Skeletal muscle tissue (tissue), 4 donors: ENCODE results near the gene MORN5. TPM values are rescaled to one million over a fixed set of nuclear protein-coding genes. Genes with fewer than 3 reads are reported as not detected.

Experiments
- H3K27ac ChIP-seq: one replicate; pipeline ENCODE4 v1.7.0; 2013; ENCODE audit warnings: mild to moderate bottlenecking, low read depth, low read length, inconsistent platforms
- H3K27me3 ChIP-seq, 3 donors: one replicate each; pipeline ENCODE4 v1.7.0; 2013; ENCODE audit warnings: low read length in 3 of 3; ENCODE audit not compliant: control insufficient read depth in 3 of 3, insufficient read depth in 3 of 3
- H3K36me3 ChIP-seq, 3 donors: one replicate each; pipeline ENCODE4 v1.7.0; 2013; ENCODE audit warnings: low read length in 3 of 3; ENCODE audit not compliant: control insufficient read depth in 3 of 3, insufficient read depth in 3 of 3
- H3K4me1 ChIP-seq, 3 donors: one replicate each; pipeline ENCODE4 v1.7.0; 2013; ENCODE audit warnings: low read length in 3 of 3, mild to moderate bottlenecking in 3 of 3; ENCODE audit not compliant: control insufficient read depth in 3 of 3, insufficient read depth in 3 of 3
- H3K4me3 ChIP-seq, 3 donors: one replicate each; pipeline ENCODE4 v1.7.0; 2013; ENCODE audit warnings: low read length in 3 of 3
- H3K9ac ChIP-seq, 3 donors: one replicate each; pipeline ENCODE4 v1.7.0; 2013; ENCODE audit warnings: low read length in 3 of 3, mild to moderate bottlenecking in 3 of 3, moderate library complexity in 2 of 3, low read depth in 1 of 3
- H3K9me3 ChIP-seq, 3 donors: one replicate each; pipeline ENCODE4 v1.7.0; 2013; ENCODE audit warnings: low read length in 3 of 3; ENCODE audit not compliant: control insufficient read depth in 3 of 3
- total RNA-seq: library from RNA; depleted of rRNA; stranded (reverse); fragments of >200 nt; gene quantifications from one replicate; pipeline ENCODE4 v1.2.3, GENCODE V29; 2014
- donor health status: Osteomylitis.

The MORN5 gene
- total RNA-seq, 1 donor from 2014 or later: not detected

DNA sequence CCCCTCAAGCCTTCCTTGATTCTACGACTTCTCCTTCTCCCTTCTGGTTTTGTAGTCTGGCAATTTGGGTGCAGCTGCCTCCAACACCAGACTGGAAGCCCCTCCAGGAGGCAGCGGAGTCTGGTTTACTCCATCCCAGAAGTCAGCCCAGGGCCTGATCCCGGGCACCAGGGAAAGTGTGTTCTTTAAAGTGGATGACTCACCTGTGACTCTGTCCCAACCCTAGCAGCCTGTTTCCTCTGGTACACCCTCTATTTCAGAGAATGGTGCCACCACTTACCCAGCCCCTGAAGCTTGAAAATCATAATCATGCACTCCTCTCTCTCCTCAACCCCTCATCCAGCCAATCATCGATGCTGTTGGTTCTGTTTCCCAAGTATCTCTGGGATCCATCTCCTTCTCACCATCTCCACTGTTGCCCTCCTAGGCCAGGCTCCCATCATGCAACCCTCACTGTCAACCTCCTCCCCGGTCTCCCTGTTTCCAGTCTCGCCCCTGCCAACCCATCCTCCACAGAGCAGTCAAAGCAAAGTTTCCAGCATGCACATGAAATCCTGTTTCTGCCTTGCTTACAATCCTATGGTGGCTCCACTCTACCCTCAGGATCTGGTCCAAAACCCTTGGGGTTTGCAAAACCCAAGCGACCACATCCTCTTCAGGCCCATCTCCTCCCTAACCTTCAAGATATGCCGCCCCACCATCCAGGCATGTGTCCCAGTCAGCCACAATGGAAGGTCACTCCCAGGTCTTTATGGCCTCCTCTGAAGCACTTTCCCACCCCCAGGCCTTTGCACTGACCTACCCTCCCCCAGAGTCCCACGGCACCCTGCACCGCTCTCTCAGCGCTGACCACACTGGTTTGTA, 58.6 kb downstream of the MORN5 start:
- no peak overlapping the region for H3K27ac ChIP-seq
- H3K4me1 ChIP-seq: peaks cover 27 to 39% (median 29%) of the 10 kb centered on the region in 3 donors
- peaks cover 80 to 95% (median 80%) of the 10 kb centered on the region in 3 donors for H3K27me3 ChIP-seq
- H3K9me3 ChIP-seq: no peaks in the 10 kb centered on the region
- H3K9ac ChIP-seq: peak overlapping the region in 2 of 3 donors; percentile 23 to 66
- H3K4me3 ChIP-seq: peak overlapping the region; percentile 57 to 63 (median 60)
- peaks cover 0 to 2% (median 0%) of the 10 kb centered on the region in 3 donors for H3K36me3 ChIP-seq

DNA sequence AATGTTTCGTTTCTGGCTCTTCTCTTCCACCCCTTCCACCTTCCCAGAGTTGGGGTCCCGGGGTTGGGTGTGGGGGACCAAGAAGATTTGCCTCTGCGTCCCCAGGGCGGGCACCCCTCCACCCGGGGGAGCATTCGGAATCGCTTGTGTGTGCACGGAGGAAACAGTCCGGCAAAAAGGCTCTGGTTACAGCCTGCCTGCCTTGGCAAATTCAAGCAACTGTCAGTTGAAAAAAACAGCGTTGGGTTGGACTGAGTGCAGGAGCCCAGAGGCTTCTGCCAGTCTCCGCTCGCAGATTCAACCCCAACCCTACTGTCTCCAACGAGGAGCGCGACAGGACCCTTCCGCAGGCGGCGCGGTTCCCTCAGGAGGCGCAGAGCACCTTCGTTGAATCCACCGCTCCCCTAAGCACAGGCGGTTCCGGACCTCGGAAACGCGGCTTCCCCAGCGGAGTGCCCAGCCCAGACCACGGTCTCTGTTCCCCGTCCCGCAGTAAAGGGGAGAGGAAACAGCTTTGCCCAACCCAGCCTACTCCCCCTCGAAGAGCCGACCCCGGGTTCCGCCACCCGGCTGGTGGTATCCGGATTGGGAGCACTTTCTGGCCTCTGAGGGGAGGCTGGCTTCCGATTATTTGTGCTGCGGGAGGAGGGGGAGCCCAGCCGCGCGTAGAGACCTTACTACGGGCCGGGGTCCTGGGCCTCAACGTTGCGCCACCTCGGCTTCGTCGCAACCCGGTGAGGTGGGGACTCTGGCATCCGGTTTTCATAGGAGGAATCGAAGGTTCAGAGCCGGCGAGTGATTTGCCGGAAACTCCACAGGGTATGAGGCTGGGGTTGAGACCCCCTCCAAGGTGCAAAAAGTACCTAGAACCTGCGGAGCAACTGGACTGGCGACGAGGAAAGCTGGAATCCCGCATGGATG, 59.5 kb downstream of the MORN5 start:
- no peaks in the 10 kb centered on the region for H3K9me3 ChIP-seq
- no peak overlapping the region for H3K27ac ChIP-seq
- H3K9ac ChIP-seq: peak overlapping the region; percentile 43 to 66 (median 53)
- H3K36me3 ChIP-seq: peaks cover 0 to 2% (median 0%) of the 10 kb centered on the region in 3 donors
- peak overlapping the region; percentile 57 to 63 (median 60) for H3K4me3 ChIP-seq
- H3K27me3 ChIP-seq: peaks cover 80 to 93% (median 81%) of the 10 kb centered on the region in 3 donors
- H3K4me1 ChIP-seq: peaks cover 27 to 41% (median 28%) of the 10 kb centered on the region in 3 donors

DNA sequence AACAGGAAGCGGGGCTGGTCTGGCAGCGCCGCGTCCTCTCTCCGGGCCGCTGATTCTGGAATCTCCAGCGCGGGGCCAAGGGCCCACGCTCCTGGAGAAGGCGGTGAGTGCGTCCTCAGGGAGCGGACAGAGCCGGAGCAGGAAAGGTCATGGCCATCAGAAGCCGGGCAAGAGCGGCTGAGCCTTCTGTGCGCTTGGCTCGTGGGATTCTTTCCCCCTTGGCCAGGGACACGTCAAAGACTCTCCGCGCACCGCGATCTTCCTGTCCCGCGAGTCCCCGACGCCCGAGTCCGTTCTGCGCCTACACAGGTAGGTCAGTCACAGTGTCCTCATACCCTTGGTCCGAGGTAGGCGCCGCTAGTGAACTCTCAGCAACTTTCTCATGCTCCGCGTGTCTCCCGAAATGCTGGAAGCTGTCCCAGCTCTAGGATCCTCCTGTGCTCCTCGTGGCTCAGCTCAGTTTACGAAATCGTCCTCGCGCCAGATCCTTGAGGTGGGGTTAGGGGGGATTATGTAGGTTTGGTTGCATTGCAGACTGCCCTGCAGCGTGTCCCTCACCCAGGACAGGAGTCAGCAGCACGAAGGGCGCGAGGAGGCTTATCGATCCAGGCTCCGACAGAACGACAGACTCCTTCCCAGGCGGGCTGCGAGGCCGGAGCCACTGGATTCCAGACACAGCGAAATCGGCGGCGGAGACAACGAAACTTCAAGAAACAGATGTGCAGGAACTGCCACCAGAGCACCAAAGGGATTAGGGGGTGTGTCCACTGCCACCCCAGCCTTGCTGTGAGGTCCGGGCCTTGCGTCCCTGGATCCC, 60.4 kb downstream of the MORN5 start:
- Histone ChIP-seq H3K9me3 (no peaks in the 10 kb centered on the region), H3K27ac (no peak overlapping the region), H3K27me3 (peaks cover 83 to 95% (median 84%) of the 10 kb centered on the region in 3 donors), H3K36me3 (peaks cover 0 to 2% (median 0%) of the 10 kb centered on the region in 3 donors), H3K4me3 (peak overlapping the region; percentile 57 to 63 (median 60)), H3K9ac (peak overlapping the region in 2 of 3 donors; percentile 53 to 66), H3K4me1 (peaks cover 22 to 36% (median 28%) of the 10 kb centered on the region in 3 donors)

DNA sequence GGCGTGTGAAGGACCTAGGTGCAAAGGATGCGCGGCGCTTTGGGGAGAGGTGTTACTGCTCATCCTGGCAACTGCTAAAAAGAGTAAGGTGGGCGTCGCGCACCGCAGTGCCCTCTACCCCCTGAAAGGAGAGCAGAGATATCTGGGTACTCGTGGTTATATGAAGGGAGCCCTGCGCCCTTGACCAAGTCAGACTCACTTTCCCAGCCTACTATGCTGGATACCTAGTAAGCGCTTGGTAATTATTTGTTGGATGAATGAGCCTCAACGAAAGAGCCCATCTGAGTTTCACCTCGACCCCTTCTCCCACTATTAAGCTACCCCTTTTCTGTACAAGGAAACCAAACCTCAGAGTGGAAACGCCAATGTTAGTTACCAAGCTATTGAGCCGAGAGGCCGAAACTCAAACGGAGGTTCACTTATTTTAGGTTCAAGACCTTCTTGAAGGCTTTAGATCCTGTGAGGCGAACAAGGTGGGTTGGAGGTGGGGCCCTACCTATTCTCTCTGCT, 61.0 kb downstream of the MORN5 start:
- no peaks in the 10 kb centered on the region for H3K9me3 ChIP-seq
- H3K27me3 ChIP-seq: peaks cover 82 to 95% (median 86%) of the 10 kb centered on the region in 3 donors
- no peak overlapping the region for H3K27ac ChIP-seq
- H3K36me3 ChIP-seq: no peaks in the 10 kb centered on the region
- no peak overlapping the region for H3K9ac ChIP-seq
- peaks cover 22 to 36% (median 28%) of the 10 kb centered on the region in 3 donors for H3K4me1 ChIP-seq
- H3K4me3 ChIP-seq: peak overlapping the region in 1 of 3 donors; percentile 63

DNA sequence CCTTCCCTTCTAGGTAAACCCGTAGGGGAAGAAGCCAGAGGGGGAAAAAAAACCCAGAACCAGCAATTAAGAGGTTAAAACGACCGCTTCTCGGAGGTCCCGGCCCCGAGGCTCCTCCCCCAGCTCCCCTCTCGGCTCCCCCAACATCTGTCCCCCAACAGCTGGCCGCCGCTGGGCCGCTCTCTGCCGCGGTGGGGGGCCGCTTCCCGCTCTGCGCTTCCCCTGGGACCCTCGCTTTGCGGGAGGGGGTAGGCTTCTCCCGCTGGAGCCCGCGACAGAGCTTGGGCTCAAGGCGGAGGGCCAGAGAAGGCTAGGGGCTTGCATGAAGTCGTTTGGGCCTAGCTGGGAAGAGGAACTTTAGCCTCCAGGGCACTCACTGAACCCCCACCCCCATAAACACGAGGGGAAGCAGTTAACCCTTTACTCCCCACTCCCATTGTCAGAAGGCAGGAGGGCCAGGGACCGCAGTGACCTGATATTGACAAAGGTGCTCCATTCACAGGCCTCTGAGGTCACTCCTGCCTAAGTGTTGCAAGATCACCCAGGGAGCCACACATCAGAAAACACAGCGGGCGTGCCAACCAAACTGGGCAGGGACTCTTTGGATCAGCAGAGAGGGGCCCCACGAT, 61.6 kb downstream of the MORN5 start:
- Histone ChIP-seq H3K27ac (no peak overlapping the region), H3K9ac (no peak overlapping the region), H3K4me1 (peaks cover 26 to 36% (median 28%) of the 10 kb centered on the region in 3 donors), H3K4me3 (no peak overlapping the region), H3K27me3 (peaks cover 82 to 95% (median 86%) of the 10 kb centered on the region in 3 donors), H3K9me3 (no peaks in the 10 kb centered on the region), H3K36me3 (no peaks in the 10 kb centered on the region)

DNA sequence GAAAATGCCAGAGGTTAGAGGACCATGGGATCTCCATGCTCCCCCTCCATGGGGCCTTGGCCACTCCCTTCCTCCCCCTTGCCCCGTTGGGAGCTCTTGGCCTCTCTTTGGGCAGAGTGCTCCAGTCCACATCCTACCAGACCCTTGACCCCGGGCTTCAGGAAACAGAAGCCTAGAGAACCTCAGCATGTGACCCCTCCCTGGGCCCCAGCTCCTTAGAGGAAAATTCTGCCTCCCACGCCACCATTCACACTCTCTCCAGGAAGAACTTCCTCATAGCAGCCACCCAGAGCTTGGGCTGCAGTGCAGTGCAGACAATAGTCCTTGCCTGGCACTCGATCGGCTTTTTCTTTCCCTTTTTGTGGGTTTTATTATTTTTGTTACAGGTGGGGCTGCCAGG, 63.1 kb downstream of the MORN5 start:
- H3K9ac ChIP-seq: no peak overlapping the region
- H3K36me3 ChIP-seq: no peaks in the 10 kb centered on the region
- no peak overlapping the region for H3K4me3 ChIP-seq
- peaks cover 84 to 96% (median 90%) of the 10 kb centered on the region in 3 donors for H3K27me3 ChIP-seq
- peaks cover 28 to 36% (median 36%) of the 10 kb centered on the region in 3 donors for H3K4me1 ChIP-seq
- H3K9me3 ChIP-seq: no peaks in the 10 kb centered on the region
- no peak overlapping the region for H3K27ac ChIP-seq

DNA sequence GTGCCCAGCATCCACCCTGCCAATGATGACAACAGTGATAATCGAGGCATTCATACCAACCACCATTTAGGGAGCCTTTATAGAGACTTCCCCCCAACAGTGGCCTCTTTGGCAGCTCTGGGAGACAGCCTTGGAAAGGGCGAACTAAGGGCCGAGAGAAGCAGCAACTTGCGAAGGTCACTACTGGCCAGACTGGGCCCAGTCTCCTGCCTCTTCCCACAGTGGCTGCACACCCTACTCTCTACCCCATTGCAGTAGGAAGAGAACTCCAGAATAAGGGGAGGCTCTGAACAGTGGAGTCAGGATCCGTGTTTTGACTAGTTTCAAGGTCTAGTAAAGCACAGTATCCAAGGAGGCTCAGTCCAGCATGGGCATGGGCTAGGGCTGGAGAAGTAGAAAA, 63.7 kb downstream of the MORN5 start:
- Histone ChIP-seq H3K4me3 (no peak overlapping the region), H3K9ac (no peak overlapping the region), H3K36me3 (no peaks in the 10 kb centered on the region), H3K27ac (no peak overlapping the region), H3K4me1 (peaks cover 24 to 34% (median 31%) of the 10 kb centered on the region in 3 donors), H3K27me3 (peaks cover 82 to 95% (median 88%) of the 10 kb centered on the region in 3 donors), H3K9me3 (no peaks in the 10 kb centered on the region)

DNA sequence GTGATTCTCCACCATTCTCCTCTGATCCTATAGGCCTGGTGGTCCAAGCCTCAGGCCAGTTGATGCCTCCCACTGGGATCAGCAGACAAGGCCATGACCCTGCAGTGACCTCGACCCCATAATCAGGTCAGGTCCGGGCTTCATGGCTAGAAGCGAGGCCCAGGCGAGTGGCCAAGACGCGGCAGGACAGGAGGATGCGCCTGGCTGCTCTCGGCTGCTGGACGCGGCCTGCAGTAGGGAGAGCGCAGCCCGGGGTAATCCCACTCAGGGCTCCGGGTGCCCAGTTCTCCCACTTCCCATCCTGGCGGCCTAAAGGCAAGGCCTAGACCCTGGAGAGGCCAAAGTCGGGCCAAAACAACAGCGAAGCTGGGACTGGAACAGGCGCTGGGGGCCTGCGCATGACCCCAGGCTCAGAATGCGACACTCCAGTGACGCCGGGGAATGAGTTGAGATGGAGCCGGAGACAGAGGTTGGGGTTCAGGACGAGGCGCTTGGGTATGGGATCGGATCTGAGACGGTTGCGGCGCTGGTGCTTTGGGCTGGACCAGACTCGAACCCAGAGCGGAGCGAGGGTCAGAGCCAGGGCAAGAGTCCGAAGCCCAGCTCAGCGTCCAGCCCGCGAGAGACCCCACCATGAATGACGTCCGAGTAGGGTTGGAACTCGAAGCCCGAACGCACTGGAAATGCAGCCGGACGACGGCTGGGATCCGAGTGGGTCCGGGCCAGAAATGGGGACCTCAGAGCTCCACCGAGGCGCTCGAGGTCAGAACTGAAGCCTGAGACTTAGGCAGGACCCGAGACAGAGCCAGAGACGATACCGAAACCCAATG, 65.8 kb downstream of the MORN5 start:
- Histone ChIP-seq H3K9ac (no peak overlapping the region), H3K9me3 (no peaks in the 10 kb centered on the region), H3K36me3 (no peaks in the 10 kb centered on the region), H3K4me1 (peaks cover 4 to 15% (median 15%) of the 10 kb centered on the region in 3 donors), H3K27me3 (peaks cover 81 to 93% (median 88%) of the 10 kb centered on the region in 3 donors), H3K27ac (no peak overlapping the region), H3K4me3 (peak overlapping the region in 1 of 3 donors; percentile 22)
